GM12891 (cell line): ENCODE results near the gene ST3GAL3.

ENCODE experiments used
- PAX5 ChIP-seq: IDR thresholded peaks from 2 replicates; pipeline ENCODE4 v1.6.1; 2011; ENCODE audit warnings: low read length, moderate library complexity, mild to moderate bottlenecking; ENCODE audit not compliant: insufficient read depth, severe bottlenecking
- POLR2A ChIP-seq: IDR thresholded peaks from 2 replicates; pipeline ENCODE4 v1.6.1; 2011; ENCODE audit warnings: low read depth, low read length, control low read depth
- POLR2AphosphoS5 ChIP-seq: IDR thresholded peaks from 2 replicates; pipeline ENCODE4 v1.6.1; 2011; ENCODE audit warnings: low read depth, low read length, control low read depth
- TAF1 ChIP-seq: IDR thresholded peaks from 2 replicates; pipeline ENCODE4 v1.6.1; 2011; ENCODE audit warnings: low read depth, low read length, control low read depth

DNA sequence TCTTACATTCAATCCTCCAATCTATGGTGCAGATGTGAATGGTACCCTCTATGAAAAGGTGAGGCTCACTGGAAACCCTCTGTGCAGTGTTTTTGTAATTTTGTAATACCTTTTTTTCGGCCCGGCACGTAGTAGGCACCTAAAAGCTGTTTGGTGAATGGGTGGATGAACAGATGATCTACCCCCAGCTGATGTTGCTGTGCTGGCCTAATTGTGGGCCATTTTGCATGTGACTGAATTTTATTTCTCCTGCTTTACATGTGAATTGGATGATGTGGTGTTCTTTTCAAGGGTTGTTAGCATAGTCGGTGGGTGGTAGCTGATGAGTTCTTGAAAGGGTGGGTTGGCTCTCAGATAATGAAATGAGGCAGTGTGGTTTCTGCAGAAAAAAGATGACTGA, 47.0 kb upstream of the ST3GAL3 start:
- TF ChIP-seq POLR2A: no peak
- no peak for TF ChIP-seq TAF1
- no peak for TF ChIP-seq PAX5
- TF ChIP-seq POLR2AphosphoS5: no peak
